Peyer's patch (tissue), 4 donors: ENCODE data around the gene METTL15. TPM values are rescaled to one million over a fixed set of nuclear protein-coding genes. Genes with fewer than 3 reads are reported as not detected.
"Not testable (repeated sequence)": the region's sequence is repeated elsewhere in the genome, so short reads cannot be mapped to it uniquely, and the experiment has no call there.

ENCODE experiments used
- DNase-seq, 3 donors: peaks; one replicate each; pipeline ENCODE4 v3.0.0-alpha.2; 2017 to 2019
- H3K27ac ChIP-seq, 4 donors: fragments of 200-600 bp; sonication (generic); one replicate each; pipeline ENCODE4 v1.5.1; 2016 to 2019
- H3K27me3 ChIP-seq, 2 donors: fragments of 200-600 bp; sonication (generic); one replicate each; pipeline ENCODE4 v1.5.1; 2019
- H3K36me3 ChIP-seq, 3 donors: fragments of 200-600 bp; sonication (generic); one replicate each; pipeline ENCODE4 v1.5.1; 2016 to 2019
- H3K4me1 ChIP-seq, 4 donors: fragments of 200-600 bp; sonication (generic); one replicate each; pipeline ENCODE4 v1.5.1; 2016 to 2019
- H3K4me3 ChIP-seq, 4 donors: fragments of 200-600 bp; sonication (generic); 1 replicate in 3 of 4; 2 replicates in 1 of 4; pipeline ENCODE4 v1.5.1; 2016 to 2019; ENCODE audit warnings: mild to moderate bottlenecking in 1 of 4
- H3K9me3 ChIP-seq, 4 donors: fragments of 200-600 bp; sonication (generic); one replicate each; pipeline ENCODE4 v1.5.1; 2016 to 2019; ENCODE audit warnings: mild to moderate bottlenecking in 1 of 4
- CTCF ChIP-seq, 6 experiments: fragments of 450-650 bp in 4 of 6; fragments of 200-600 bp in 2 of 6; sonication (generic) in 1 of 6; IDR thresholded peaks; one replicate each; pipeline ENCODE4 v1.5.1; 2017 to 2019; ENCODE audit warnings: antibody characterized with exemption in 6 of 6, mild to moderate bottlenecking in 3 of 6, moderate library complexity in 1 of 6
- POLR2A ChIP-seq, 2 donors: fragments of 450-650 bp; IDR thresholded peaks; one replicate each; pipeline ENCODE4 v1.5.1; 2017; ENCODE audit warnings: antibody characterized with exemption in 2 of 2, mild to moderate bottlenecking in 2 of 2, moderate library complexity in 2 of 2
- total RNA-seq, 4 donors: library from RNA; depleted of rRNA; stranded (reverse); fragments of >200 nt; gene quantifications; one replicate each; pipeline ENCODE4 v1.1.0, GENCODE V29; 2016

METTL15 gene
- total RNA-seq, 4 donors from 2014 or later: 7.2 to 13.3 (median 11.2) TPM

- TF ChIP-seq CTCF (IDR thresholded peaks at IDR 0.05): no peak
- TF ChIP-seq POLR2A (IDR thresholded peaks at IDR 0.05): no peak
- no peak for DNase-seq
- Histone ChIP-seq H3K9me3 (no peaks in the 10 kb centered on the region), H3K27me3 (no peaks in the 10 kb centered on the region), H3K36me3 (no peaks in the 10 kb centered on the region), H3K4me1 (no peaks in the 10 kb centered on the region), H3K4me3 (no peak overlapping the region), H3K27ac (no peak overlapping the region)
Observed at GRCh38 chr11:28170759-28171158, 62.6 kb downstream of the METTL15 start.

GRCh38 chr11:28176351-28176750 lies 68.2 kb downstream of the METTL15 start:
- no peak overlapping the region for H3K4me3 ChIP-seq
- no peaks in the 10 kb centered on the region for H3K9me3 ChIP-seq
- no peaks in the 10 kb centered on the region for H3K27me3 ChIP-seq
- no peaks in the 10 kb centered on the region for H3K36me3 ChIP-seq
- no peaks in the 10 kb centered on the region for H3K4me1 ChIP-seq
- TF ChIP-seq POLR2A (IDR thresholded peaks at IDR 0.05): no peak
- TF ChIP-seq CTCF (IDR thresholded peaks at IDR 0.05): no peak
- H3K27ac ChIP-seq: no peak overlapping the region
- DNase-seq: no peak

GRCh38 chr11:28195449-28195848 lies 87.3 kb downstream of the METTL15 start:
- Histone ChIP-seq H3K27ac (no peak overlapping the region), H3K36me3 (no peaks in the 10 kb centered on the region), H3K27me3 (no peaks in the 10 kb centered on the region), H3K4me3 (no peak overlapping the region), H3K9me3 (no peaks in the 10 kb centered on the region), H3K4me1 (no peaks in the 10 kb centered on the region)
- TF ChIP-seq POLR2A (IDR thresholded peaks at IDR 0.05): no peak
- TF ChIP-seq CTCF (IDR thresholded peaks at IDR 0.05): no peak
- DNase-seq: no peak

GRCh38 chr11:28209906-28210305 lies 101.7 kb downstream of the METTL15 start:
- TF ChIP-seq CTCF (IDR thresholded peaks at IDR 0.05) (no peak), POLR2A (IDR thresholded peaks at IDR 0.05) (no peak)

GRCh38 chr11:28222063-28222462 lies 113.9 kb downstream of the METTL15 start:
- H3K36me3 ChIP-seq, H3K4me1 ChIP-seq, H3K27ac ChIP-seq, DNase-seq, H3K27me3 ChIP-seq, H3K4me3 ChIP-seq, H3K9me3 ChIP-seq: not testable (repeated sequence)

More at GRCh38 chr11:28209906-28210305, 101.7 kb downstream of the METTL15 start:
- Histone ChIP-seq H3K4me1 (no peaks in the 10 kb centered on the region), H3K27ac (no peak overlapping the region), H3K36me3 (peaks cover 0 to 4% (median 0%) of the 10 kb centered on the region in 3 donors), H3K9me3 (no peaks in the 10 kb centered on the region), H3K27me3 (no peaks in the 10 kb centered on the region), H3K4me3 (no peak overlapping the region)
- DNase-seq: no peak

GRCh38 chr11:28223577-28223976 lies 115.4 kb downstream of the METTL15 start:
- Histone ChIP-seq H3K4me1 (no peaks in the 10 kb centered on the region), H3K9me3 (no peaks in the 10 kb centered on the region), H3K27ac (no peak overlapping the region), H3K4me3 (no peak overlapping the region), H3K27me3 (no peaks in the 10 kb centered on the region), H3K36me3 (no peaks in the 10 kb centered on the region)
- DNase-seq: no peak
- TF ChIP-seq POLR2A (IDR thresholded peaks at IDR 0.05) (no peak), CTCF (IDR thresholded peaks at IDR 0.05) (no peak)
